Dedifferentiated amniotic fluid mesenchymal stem cell (primary cell): ENCODE data around the gene LBX1.

Source experiments
- DNase-seq: peaks from one replicate; pipeline ENCODE4 v3.0.0-alpha.2; 2016; ENCODE audit errors: extremely low spot score

LBX1 gene

DNA sequence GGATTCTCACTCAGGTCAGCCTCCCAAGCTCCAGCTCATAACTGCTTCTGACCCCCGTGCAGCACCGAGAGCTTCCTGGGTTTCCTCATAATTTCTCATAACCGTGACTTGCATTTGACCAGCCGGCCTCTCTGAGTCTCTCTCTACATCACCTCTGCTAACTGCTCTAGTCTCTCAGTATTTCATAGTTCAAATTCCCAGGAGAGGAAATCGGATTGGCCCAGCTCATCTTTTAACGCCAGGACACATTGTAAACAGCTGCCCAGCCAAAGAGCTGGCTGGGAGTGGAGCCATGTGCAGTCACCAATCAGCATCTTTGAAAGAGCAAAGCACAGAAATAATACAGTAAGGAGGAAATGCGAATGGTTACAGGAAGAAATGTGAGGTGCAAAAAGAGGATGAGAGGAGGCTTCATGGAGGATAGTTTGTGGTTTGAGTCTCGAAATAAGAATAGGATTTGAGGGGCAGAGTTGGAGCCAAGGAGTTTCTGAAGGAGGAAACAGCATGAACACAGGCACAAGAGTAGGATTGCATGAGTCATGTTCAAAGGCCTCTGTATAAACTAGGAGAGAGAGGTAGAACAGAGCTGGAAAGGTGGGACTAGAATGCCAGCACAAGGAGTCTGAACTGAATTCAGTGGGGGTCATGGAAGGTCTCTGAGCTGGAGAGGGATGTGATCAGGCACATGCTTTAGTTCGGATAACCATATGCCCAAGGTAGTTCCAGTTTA lies 15.2 kb upstream of the LBX1 start:
- no peak for DNase-seq

DNA sequence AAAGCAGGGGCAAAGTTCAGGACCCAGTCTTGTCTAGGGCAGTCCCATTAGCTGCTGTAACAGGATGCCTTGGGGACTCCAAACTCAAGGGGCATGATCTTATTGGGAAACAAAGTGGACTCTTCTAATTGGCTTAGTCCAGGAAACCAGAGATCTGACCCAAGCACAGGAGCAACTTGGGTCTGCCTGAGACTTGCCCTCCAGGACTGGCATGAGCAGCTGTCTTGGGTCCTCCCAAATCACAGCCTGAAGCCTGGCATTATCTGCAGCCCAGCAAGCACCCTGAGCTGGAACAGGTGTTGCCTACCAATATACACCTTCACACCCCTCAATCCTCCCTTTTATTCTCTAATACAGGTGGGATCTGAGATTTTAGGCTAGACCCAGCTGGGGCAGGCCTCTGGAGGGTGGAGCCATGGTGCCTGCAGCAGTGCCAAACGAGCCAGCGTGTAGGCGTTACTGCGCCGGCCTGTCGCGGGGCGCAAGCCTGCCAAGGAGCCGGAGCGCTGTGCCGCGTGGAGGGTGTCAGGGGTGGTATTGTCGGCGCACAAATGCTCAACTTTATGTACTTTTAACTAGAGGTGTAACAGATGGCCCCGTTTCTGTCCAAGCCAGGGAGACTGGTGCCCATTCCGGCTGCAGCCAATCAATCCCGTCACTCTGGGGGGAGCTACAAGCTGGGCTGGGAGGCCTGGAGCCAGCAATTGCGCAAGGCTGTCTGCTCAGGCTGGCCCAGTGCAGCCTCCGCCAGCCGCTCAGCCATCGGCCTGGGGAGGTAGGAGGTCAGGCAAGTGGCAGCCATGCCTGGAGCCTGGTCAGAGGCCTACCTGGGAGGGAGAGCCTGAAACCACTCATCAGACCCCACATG lies 12.8 kb upstream of the LBX1 start:
- DNase-seq: no peak

DNA sequence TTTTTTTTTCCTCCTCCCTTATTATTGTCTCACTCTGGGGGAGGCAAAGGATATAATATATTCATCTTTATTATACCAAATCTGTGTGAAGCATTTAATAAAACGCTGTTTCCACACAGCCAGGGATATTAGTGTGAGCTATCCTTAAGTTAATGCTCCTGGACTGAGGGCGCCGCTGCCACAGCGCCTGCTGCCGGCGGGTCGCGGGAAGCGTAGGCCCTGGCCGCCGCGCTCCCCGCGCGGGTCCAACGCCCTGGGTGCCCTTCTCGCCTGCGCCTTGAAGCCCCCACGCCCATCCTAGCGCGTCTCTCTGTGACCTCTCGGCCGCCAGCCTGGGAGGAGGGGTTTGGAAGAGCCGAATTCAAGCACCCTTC lies 9.5 kb upstream of the LBX1 start:
- no peak for DNase-seq

DNA sequence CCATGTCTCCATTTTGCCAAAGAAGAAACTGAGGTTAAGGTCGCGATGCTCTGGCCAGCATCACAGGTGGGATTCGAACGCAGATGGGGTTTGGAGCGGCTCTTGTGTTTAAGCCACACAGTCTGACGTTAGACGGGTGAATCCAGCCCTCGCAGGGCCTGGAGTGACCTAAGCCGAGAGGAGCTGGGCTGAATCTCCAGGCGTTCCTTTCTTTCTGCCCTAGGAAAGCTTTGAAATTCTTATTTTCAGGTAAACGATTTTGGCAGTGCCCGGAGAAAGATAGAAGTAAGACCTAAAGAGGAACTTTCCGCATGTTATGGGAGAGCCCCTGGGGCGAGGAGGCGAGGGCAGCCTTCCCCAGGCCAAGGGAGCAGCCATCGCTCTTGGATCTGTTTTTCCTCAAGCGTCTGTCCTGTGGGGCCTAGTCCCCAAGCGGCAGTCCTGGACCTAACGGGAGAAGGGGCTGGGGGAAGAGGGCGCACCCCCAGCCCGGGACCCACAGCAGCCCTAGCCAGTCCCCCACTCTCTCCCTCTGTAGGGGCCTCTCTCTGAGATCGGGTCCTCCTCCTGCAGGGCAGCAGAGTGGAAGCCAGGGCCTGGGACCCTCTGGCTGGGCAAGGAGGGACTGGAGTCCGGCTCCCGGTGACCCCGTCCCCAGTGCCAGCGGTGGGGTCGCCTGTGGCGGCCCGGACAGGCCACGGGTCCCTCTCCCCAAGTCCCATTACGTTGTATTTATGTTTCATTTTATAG lies 8.9 kb upstream of the LBX1 start:
- DNase-seq: no peak

- DNase-seq: no peak
Measured at GRCh38 chr10:101237081-101237981, 8.1 kb upstream of the LBX1 start.

DNA sequence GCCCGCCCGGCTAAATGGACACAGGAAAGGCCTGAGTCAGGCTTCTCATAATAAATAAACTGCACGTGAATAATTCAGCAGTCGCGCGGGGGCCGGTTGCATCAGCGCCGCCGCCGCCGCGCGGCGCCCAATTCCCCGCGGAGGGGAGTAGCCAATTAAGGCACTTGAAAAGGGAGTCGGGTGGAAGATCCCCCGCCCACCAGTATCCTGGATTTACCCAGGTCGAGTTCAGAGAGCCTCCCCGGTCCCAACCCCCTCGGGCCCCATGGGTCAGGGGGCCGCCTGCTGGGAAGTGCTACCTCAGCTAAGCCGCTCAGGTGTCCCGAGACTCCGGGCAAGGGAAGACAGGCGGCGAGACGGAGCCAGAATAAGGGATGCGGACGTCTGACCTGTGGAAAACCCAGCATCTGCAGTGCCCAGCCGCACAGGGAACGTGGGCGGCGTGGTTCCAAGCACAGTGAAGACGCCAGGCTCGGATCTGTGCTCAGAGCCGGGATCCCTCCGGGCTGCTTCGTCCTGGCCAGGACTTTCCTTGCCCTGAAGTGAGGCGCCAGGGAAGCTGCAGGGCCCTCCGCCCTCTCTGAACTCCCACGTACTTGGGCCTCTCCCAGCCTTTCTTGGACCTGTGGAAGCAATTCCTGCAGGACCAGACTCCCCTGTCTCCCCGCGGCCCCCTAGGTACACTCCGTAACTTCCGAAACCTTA lies 7.3 kb upstream of the LBX1 start:
- no peak for DNase-seq

DNA sequence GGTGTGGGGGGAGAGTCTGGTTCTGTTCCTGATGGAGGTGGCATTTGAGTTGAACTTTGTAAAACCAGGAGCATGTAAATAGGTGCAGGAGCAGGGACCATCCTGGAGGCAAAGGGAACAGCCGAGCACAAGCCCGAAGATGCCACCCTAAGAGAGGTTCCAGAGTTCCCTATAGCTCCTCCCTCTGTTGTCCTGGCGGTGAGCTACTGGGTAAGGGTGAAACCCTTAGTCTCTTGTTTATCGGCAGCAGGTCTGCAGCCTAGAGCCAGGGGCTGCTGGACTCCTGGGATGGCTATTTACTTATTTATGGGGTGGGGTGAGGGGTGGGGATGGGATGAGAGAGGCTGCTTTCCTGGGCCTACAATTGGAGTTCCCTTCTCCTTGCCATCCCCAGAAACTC lies 6.5 kb upstream of the LBX1 start:
- DNase-seq: no peak

GRCh38 chr10:101234333-101234732 lies 5.1 kb upstream of the LBX1 start:
- no peak for DNase-seq

GRCh38 chr10:101233863-101234262 lies 4.6 kb upstream of the LBX1 start:
- DNase-seq: no peak

DNA sequence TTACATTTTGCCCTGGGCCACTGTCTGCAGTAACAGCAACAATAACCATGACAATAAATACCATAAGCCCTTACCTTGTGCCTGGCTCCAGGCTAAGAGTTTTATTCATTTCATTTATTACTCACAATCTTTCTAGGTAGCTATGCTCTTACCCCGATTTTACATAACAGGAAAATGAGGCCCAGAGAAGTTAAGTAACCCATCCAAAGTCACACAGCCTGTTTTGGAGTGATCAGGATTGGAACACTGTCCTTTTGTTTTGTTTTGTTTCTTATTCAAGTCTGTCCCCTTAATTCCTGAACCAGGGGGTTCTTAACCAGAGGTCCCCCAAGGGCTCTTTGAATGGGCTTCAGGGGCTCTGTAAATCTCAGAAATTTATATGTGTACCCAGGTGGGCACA lies 4.2 kb upstream of the LBX1 start:
- DNase-seq: no peak

DNA sequence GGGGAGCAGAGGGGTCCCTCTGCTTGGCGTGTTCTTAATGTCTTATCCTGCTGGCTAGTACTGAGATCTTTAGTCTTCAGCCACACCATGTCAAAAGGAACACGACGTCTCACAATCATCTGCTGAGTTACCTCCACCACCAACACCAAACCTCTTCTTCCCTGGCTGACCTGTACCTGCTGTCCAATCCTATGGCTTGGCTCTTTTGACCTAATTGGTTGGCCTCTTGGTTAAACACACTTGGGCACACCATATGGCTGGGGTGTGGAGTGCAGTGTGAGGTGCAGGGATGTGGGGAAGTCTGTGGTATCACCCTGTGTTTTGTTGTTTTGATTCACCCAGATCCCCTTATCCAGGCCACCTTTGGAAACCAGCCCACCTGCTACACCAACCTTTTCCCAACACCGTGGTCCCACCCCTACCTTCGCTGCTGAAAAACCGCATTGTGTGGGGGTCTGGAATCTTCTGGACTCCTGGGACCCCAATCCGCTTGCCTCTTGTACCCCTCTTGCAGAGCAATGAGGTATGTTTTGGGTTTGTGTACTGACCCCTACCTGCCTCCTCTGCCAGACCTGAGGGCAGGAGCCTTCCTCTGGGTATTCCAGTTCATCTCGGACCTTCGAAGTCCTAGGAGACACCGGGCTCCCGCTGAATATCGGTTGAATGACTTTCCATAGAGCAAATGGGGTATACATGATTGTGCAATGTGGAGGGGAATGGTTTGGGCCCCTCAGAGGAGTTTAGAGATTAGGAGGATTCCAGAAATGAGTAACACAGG lies 2.8 kb upstream of the LBX1 start:
- DNase-seq: no peak

- DNase-seq: no peak
Measured at GRCh38 chr10:101231092-101231491, 1.8 kb upstream of the LBX1 start.

DNA sequence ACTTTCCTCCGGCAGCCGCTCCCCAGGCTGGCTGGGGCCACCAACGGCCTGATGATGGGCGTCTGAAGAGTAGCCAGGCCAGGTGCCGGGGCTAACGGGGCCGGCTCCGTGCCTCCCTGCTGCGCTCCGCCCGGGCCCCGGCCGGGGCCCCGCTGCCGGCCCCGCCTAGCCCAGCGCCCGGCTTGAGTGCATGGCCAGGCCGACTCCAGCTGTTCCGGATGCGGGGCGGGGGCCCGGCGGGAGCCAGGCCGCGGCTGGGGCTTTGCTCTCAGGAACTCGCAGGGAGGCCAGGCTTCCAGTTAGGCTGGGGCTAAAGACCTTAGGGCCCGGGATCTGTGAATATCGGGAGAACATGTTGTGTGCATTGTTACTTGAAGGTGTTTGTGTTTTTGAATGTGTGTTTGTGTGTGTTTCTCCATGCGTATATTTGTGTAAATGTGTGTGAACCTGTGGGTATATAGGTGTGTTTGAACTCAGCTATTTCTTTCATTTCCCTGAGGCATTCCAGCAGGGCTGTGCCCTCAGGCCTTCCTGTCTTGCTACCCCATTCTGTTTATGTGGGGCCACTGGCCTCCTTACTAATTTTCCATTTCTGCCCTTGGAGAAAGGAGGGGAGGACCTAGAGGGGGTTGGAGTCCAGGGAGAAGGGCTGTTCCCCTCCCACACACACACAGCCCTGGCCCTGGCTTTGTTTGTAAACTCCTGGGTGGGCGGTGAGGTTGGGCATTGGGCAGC lies 1.1 kb upstream of the LBX1 start:
- DNase-seq: no peak

DNA sequence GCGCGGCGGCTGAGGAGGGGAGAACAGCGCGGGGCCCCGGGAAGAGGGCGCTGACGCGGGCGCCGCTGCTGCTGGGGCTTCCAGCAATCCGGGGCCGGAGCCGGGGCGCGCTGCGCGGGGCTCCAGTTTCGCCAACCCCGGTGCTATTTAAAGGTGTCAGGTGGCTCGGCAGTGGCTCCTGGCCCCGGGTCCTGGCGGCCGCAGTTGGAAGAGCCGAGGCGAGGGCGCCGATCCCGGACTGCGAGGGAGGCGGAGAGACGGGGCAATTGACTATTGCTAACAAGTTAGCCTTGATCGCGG lies 347 bp downstream of the LBX1 start:
- no peak for DNase-seq

DNA sequence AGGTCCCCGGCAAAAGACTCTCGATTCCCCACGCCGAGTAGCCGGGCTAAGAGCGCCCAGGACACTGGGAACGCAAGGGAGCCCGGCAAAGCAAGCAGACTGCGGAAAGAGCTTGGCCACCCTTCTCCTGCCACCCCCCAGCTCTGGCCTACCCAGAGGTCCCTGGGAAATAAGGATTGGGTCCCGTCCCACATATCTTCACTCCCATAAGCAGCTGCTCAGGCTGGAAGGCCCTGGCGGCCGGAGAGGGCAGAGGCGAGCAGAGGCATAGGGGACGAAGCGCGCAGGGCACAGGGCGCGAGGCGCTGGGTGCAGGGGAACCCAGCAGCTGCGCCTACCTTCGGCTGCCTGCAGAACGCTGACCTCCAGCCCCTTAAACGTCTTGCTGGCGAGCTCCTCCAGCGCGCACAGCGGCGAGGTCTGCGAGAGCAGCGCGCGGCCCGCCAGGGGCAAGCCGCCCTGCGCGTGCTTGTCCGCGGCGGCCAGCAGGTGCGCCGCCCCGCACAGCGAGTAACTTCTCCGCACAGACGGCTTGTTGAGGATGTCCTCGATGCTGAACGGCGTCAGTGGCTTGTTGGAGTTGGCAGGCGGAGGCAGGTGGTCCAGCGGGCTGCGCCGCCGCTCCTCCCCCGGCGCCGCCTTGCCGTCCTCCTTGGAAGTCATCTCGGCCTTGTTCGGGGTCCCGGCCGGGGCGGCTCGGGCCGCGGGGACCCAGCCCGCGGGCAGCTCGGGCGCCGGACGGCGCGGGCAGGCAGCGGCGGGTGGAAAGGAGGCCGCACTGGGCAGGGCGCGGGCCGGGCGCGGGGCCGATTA lies 904 bp downstream of the LBX1 start:
- no peak for DNase-seq

DNA sequence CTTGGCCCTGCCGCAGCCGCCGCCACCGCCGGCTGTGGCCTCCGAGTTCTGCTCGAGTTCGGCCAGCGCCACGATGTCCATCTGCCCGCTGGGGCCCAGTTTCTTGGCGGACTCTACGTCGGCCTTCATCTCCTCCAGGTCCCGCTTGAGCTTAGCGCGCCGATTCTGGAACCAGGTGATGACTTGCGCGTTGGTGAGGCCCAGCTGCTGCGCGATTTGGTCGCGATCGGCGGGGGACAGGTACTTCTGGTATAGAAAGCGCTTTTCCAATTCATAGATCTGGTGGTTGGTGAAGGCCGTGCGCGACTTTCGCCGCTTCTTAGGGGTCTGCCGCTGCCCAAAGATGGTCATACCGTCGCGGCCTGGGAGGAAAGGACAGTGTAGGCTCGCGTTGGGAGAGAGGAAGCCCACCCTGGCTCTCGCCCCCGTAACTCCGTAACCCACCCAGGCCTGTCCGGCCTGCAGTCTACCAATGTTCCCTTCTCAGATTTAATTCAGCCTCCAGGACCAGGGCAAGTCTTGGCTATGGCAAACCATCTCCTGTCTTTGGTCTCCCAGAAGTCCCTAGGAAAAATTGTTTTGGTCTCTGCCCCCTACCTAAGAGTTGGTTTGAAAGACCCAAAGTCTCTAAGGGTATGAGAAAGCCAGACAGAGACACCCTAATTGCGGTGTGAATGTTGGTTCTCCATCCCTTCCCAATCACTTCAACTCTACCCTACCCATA lies 1.7 kb downstream of the LBX1 start:
- DNase-seq: no peak

GRCh38 chr10:101226491-101227428 lies 2.5 kb downstream of the LBX1 start:
- DNase-seq: no peak
